HG02763 (cell line): Measurements from ENCODE around the gene KLF5.
A peak's percentile ranks its signal among the peaks of the same experiment; 100 is the strongest.
"Not testable (repeated sequence)": the region's sequence is repeated elsewhere in the genome, so short reads cannot be mapped to it uniquely, and the experiment has no call there.

Experiments
- ATAC-seq: cut with Tn5 transposase; IDR thresholded peaks from one replicate; pipeline ENCODE4 v1.9.1; 2021; ENCODE audit warnings: mild to moderate bottlenecking, moderate library complexity; ENCODE audit not compliant: unreplicated experiment

Gene KLF5

DNA sequence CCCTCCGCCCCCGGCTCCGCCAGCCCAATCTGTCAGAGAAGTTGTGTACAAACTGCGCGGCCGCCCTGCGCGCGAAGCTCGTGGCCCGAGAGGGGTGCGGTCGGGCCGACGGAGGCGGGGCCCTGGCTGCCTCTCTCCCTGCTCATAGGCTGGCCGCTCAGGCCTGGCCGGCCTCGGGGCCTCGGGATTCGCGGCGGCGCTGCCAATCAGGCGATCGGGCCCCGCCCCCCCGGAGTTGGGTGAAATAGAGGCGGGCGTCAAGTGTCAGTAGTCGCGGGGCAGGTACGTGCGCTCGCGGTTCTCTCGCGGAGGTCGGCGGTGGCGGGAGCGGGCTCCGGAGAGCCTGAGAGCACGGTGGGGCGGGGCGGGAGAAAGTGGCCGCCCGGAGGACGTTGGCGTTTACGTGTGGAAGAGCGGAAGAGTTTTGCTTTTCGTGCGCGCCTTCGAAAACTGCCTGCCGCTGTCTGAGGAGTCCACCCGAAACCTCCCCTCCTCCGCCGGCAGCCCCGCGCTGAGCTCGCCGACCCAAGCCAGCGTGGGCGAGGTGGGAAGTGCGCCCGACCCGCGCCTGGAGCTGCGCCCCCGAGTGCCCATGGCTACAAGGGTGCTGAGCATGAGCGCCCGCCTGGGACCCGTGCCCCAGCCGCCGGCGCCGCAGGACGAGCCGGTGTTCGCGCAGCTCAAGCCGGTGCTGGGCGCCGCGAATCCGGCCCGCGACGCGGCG, at the start of gene KLF5:
KLF5 (plus strand) TSS at position 270 of the 724 bp plus-strand sequence; CDS start at position 593, 323 bp downstream.
- ATAC-seq, result peak; percentile 99

- no peak for ATAC-seq
Observed at GRCh38 chr13:73011751-73012150, 47.1 kb upstream of the KLF5 start.

- no peak for ATAC-seq
Observed at GRCh38 chr13:73015805-73016204, 43.0 kb upstream of the KLF5 start.

DNA sequence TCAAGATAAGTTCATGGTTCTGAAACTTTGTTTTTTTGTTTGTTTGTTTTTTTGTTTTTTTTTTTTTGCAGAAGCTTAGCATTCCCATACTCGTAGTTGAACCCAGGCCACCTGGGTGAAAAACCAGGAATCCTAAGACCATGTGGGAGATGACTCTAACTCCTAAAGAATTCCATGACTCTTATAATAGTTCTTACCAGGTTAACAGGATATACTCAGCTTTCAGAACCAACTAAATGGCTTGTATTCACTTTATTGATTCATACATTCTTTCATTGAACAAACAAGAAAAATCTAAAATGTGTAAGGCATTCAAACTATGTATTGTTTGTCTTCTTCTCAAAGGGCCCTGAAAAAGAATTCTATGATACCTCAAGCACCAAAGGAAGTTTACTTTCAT, 40.5 kb upstream of the KLF5 start:
- no peak for ATAC-seq

DNA sequence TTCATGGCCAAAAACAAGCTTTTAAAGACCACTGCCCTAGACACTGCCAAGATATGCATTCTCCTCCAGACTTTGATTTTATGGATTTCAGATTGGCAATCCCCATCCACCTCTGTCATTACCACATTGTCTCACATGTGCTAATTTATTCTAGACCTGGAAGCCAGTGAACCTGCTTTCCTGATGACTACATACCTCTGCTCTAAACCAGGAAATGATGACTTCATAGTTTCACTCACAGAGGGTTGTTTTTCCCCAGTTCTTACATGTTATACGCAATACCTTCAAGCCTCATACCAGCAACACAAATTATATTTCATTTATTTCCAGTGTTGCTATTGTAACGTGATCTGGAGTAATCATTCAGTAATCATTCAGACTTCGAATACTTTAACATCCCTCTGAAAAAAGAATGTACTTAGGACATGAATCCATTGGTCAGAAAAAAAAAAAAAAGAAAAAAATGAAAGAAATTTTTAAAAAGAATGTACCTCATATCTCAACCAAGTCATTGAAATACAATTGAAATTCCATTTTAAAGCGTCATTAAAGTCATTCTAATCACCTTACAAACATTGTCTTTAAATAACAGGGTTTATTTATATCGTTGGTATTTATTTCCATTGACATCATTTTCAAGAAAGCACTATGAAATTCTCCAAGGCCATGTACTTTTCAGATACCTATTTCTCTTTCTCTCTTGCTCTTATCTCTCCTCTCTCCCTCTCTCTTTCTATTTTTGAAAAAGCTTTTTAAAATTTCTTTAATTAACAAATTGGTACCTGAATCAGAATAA, 33.4 kb upstream of the KLF5 start:
- ATAC-seq, result no peak

GRCh38 chr13:73034901-73035300, 23.9 kb upstream of the KLF5 start:
- no peak for ATAC-seq

GRCh38 chr13:73035660-73036059, 23.1 kb upstream of the KLF5 start:
- no peak for ATAC-seq

- ATAC-seq, result no peak
Observed at GRCh38 chr13:73036566-73036965, 22.2 kb upstream of the KLF5 start.

DNA sequence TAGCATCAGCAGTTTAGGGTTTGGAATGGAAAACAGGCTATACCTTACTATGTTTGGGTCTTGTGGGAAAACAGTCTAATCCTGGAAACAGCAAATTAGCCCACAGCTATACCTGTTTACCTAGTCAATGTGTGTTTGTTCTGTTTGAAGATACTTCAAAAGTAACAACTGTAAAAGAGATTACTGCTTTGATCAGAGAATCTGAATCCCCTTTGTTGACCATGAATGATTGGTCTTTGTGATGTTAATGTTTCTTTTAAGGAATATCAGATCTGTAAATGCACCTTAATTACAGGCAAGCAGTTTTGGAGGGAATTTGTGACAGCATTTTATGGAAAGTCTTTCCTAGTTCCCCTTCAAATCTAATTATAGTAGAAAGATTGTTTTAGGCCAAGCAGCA, 20.7 kb upstream of the KLF5 start:
- no peak for ATAC-seq

- no peak for ATAC-seq
Observed at GRCh38 chr13:73039201-73040108, 19.4 kb upstream of the KLF5 start.

GRCh38 chr13:73040484-73040883, 18.3 kb upstream of the KLF5 start:
- ATAC-seq, result no peak

GRCh38 chr13:73040968-73041596, 17.7 kb upstream of the KLF5 start:
- ATAC-seq, result no peak

GRCh38 chr13:73045031-73045430, 13.8 kb upstream of the KLF5 start:
- no peak for ATAC-seq

GRCh38 chr13:73048615-73049014, 10.2 kb upstream of the KLF5 start:
- ATAC-seq, result not testable (repeated sequence)

DNA sequence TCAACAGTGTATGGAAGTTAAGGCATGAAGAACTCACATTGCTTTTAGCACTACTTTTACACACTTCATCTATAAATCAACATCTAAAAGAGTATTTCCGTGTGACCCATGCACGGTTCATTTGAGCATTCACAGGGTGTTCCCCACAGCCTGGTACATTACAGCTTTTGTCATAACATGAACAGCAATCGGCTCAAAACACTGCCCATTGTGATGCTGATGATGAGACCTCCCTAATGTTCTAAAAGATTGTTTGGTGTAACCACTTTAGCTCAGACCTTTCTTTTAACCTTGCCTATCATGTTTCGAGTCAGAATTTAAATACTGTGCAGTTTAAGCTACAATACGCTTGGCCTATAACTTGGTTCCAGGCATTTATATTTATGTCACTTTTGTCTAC, 4.1 kb upstream of the KLF5 start:
- no peak for ATAC-seq

GRCh38 chr13:73055813-73056564, 2.8 kb upstream of the KLF5 start:
- ATAC-seq, result no peak

GRCh38 chr13:73056565-73056962, 2.2 kb upstream of the KLF5 start:
- no peak for ATAC-seq

- ATAC-seq, result no peak
Observed at GRCh38 chr13:73057284-73058063, 1.3 kb upstream of the KLF5 start.

GRCh38 chr13:73058064-73058313, 816 bp upstream of the KLF5 start:
- no peak for ATAC-seq

DNA sequence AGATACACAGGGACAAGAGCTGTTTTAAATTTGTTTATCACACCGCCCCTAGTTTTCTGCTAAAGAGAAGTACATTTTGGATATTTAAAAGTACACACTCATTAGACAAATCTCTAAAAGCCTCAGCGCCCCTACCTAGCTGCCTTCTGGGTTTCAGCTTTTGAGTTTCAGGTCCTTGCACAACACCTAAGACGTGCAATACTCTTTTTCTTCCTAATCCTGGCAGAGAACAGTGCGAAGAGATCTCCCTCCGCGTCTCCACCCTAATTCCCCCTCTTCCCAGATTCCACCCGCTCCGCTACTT, 421 bp upstream of the KLF5 start:
- peak; percentile 13 for ATAC-seq
